GM12878 (cell line): Measurements from ENCODE around the gene DPP6. TPM values are rescaled to one million over a fixed set of nuclear protein-coding genes. Genes with fewer than 3 reads are reported as not detected.

Source experiments
- ATAC-seq: fragments of 200-7000 bp; cut with Tn5 transposase; 3 replicates; pipeline ENCODE4 v1.9.1; 2020; ENCODE audit warnings: mild to moderate bottlenecking, moderate library complexity
- BruUV-seq: library from RNA; stranded (reverse); fragments of 400-500 nt; replicated peaks from 2 replicates; lab custom pipeline; 2021; lab: Mats Ljungman, UMichigan
- CTCF ChIA-PET: fragments of 300-600 bp; sonication (Branson Sonifier 250); formaldehyde crosslinking; extraction: SDS; loops from one replicate; lab custom pipeline; 2021; ENCODE audit warnings: inconsistent platforms; lab: Yijun Ruan, JAX
- POLR2A ChIA-PET: fragments of 350-600 bp; formaldehyde crosslinking; extraction: SDS; loops from one replicate; lab custom pipeline; 2021; ENCODE audit warnings: inconsistent platforms; lab: Charles Lee
- RAD21 ChIA-PET: fragments of 300-600 bp; sonication (Branson Sonifier 250); formaldehyde crosslinking; loops from one replicate; lab custom pipeline; 2023; ENCODE audit warnings: antibody characterized with exemption; ENCODE audit not compliant: unreplicated experiment; lab: Charles Lee
- SMC1A ChIA-PET: fragments of 300-600 bp; sonication (Branson Sonifier 250); formaldehyde crosslinking; loops from one replicate; lab custom pipeline; 2023; ENCODE audit not compliant: unreplicated experiment, uncharacterized antibody; lab: Charles Lee
- DNase-seq: peaks from one replicate; pipeline ENCODE4 v3.0.0-alpha.2; 2011; ENCODE audit warnings: low read depth, low spot score
- FAIRE-seq: peaks from 3 replicates; lab custom pipeline; 2011; peaks lifted over from hg19 to GRCh38; lab: Jason Lieb, UNC
- H2AFZ ChIP-seq: 2 replicates; pipeline ENCODE4 v1.6.0; 2011; ENCODE audit warnings: low read depth, low read length, control low read depth; ENCODE audit not compliant: control insufficient read depth
- H3K27ac ChIP-seq: 2 replicates; pipeline ENCODE4 v1.5.1; 2011; ENCODE audit warnings: control low read depth; ENCODE audit not compliant: control insufficient read depth, insufficient read depth
- H3K27me3 ChIP-seq, 2 experiments: replicated peaks in 1 of 2; 2 replicates each; pipeline versions ENCODE4 v1.6.0 to v1.6.1; 2011; ENCODE audit warnings: low read length in 1 of 2; ENCODE audit not compliant: control insufficient read depth in 2 of 2, insufficient read depth in 2 of 2
- H3K36me3 ChIP-seq, 2 experiments: 2 replicates each; pipeline ENCODE4 v1.5.1; 2011; ENCODE audit warnings: low read length in 1 of 2; ENCODE audit not compliant: control insufficient read depth in 2 of 2, insufficient read depth in 2 of 2
- H3K4me1 ChIP-seq: 2 replicates; pipeline ENCODE4 v1.6.1; 2011; ENCODE audit warnings: mild to moderate bottlenecking, low read length, moderate library complexity, mixed read lengths; ENCODE audit not compliant: control insufficient read depth, insufficient read depth
- H3K4me2 ChIP-seq: 2 replicates; pipeline ENCODE4 v1.6.0; 2011; ENCODE audit warnings: control low read depth; ENCODE audit not compliant: control insufficient read depth, insufficient read depth
- H3K4me3 ChIP-seq: fragments of 200-600 bp; sonication (generic); 2 replicates; pipeline ENCODE4 v1.5.1; 2016
- H3K79me2 ChIP-seq: 2 replicates; pipeline ENCODE4 v1.6.0; 2011; ENCODE audit warnings: low read length; ENCODE audit not compliant: control insufficient read depth, insufficient read depth
- H3K9ac ChIP-seq: 2 replicates; pipeline ENCODE4 v1.8.0; 2011; ENCODE audit warnings: low read length, control low read depth, mixed read lengths; ENCODE audit not compliant: control insufficient read depth, insufficient read depth
- H3K9me3 ChIP-seq: replicated peaks from 3 replicates; pipeline ENCODE4 v1.5.1; 2011; ENCODE audit warnings: mild to moderate bottlenecking, low read length; ENCODE audit not compliant: control insufficient read depth, insufficient read depth
- H4K20me1 ChIP-seq: 2 replicates; pipeline ENCODE4 v1.6.0; 2011; ENCODE audit not compliant: control insufficient read depth, insufficient read depth
- BCL3 ChIP-seq: IDR thresholded peaks from 2 replicates; pipeline ENCODE4 v1.6.1; 2011; ENCODE audit warnings: borderline replicate concordance, low read depth, mild to moderate bottlenecking, moderate library complexity, low read length; ENCODE audit not compliant: insufficient read depth, poor library complexity, severe bottlenecking
- BRCA1 ChIP-seq: IDR thresholded peaks from 2 replicates; pipeline ENCODE4 v1.6.1; 2011; ENCODE audit warnings: low read depth, low read length, improper control_type of control experiment
- CUX1 ChIP-seq: IDR thresholded peaks from 2 replicates; pipeline ENCODE4 v1.6.1; 2012; ENCODE audit warnings: improper control_type of control experiment, low read depth, low read length; ENCODE audit not compliant: insufficient replicate concordance
- E4F1 ChIP-seq: fragments of 450-650 bp; IDR thresholded peaks from 2 replicates; pipeline ENCODE4 v1.6.1; 2018; ENCODE audit warnings: borderline replicate concordance, mild to moderate bottlenecking; ENCODE audit not compliant: partially characterized antibody
- EP300 ChIP-seq, 2 experiments: fragments of 150-350 bp in 1 of 2; IDR thresholded peaks; 2 replicates each; pipeline ENCODE4 v1.6.1; 2011 to 2012; ENCODE audit warnings: low read depth in 2 of 2, low read length in 2 of 2, borderline replicate concordance in 1 of 2, improper control_type of control experiment in 1 of 2, inconsistent platforms in 1 of 2; ENCODE audit not compliant: control insufficient read depth in 1 of 2
- HDGF ChIP-seq: fragments of 450-650 bp; IDR thresholded peaks from 2 replicates; pipeline ENCODE4 v1.6.1; 2016; ENCODE audit warnings: antibody characterized with exemption
- MAX ChIP-seq: IDR thresholded peaks from 2 replicates; pipeline ENCODE4 v1.6.1; 2012; ENCODE audit warnings: low read depth, low read length, improper control_type of control experiment
- MEF2A ChIP-seq: IDR thresholded peaks from 2 replicates; pipeline ENCODE4 v1.6.1; 2011; ENCODE audit warnings: low read depth, mild to moderate bottlenecking, low read length, moderate library complexity; ENCODE audit not compliant: insufficient read depth
- MYB ChIP-seq: fragments of 150-350 bp; IDR thresholded peaks from 2 replicates; pipeline ENCODE4 v1.6.1; 2014; ENCODE audit warnings: mild to moderate bottlenecking, low read depth, low read length, borderline replicate concordance
- RBBP5 ChIP-seq: fragments of 200-600 bp; sonication (generic); conservative IDR thresholded peaks from 2 replicates; pipeline ENCODE4 v1.6.1; 2016
- SIN3A ChIP-seq: IDR thresholded peaks from 2 replicates; pipeline ENCODE4 v1.6.1; 2012; ENCODE audit warnings: low read depth, low read length, improper control_type of control experiment
- SMAD1 ChIP-seq: fragments of 450-650 bp; IDR thresholded peaks from 2 replicates; pipeline ENCODE4 v1.6.1; 2018; ENCODE audit warnings: mild to moderate bottlenecking, low read depth; ENCODE audit not compliant: partially characterized antibody
- TARDBP ChIP-seq: IDR thresholded peaks from 2 replicates; pipeline ENCODE4 v1.6.1; 2016; ENCODE audit warnings: borderline replicate concordance
- ZNF207 ChIP-seq: fragments of 450-650 bp; IDR thresholded peaks from 2 replicates; pipeline ENCODE4 v1.6.1; 2014; ENCODE audit warnings: antibody characterized with exemption, mild to moderate bottlenecking, borderline replicate concordance
- ZNF622 ChIP-seq: fragments of 450-650 bp; IDR thresholded peaks from 2 replicates; pipeline ENCODE4 v1.6.1; 2017; ENCODE audit warnings: mild to moderate bottlenecking, inconsistent platforms
- WGBS: methylation state at CpG from one replicate; pipeline ENCODE4 v1.1.6; 2016; ENCODE audit warnings: low lambda C conversion rate; ENCODE audit not compliant: insufficient replicate concordance, insufficient coverage; ENCODE audit errors: missing lambda C conversion rate; 5-methylcytosine and 5-hydroxymethylcytosine counted together
- in situ Hi-C: fragments of 300-500 bp; cut with MboI; formaldehyde crosslinking; loops from 9 replicates; pipeline ENCODE4 v1.14.3; 2018; ENCODE audit warnings: mixed read lengths
- intact Hi-C: fragments of 100-400 bp; cut with micrococcal nuclease; formaldehyde crosslinking; loops from one replicate; pipeline ENCODE4 v1.14.2; 2022; ENCODE audit not compliant: unreplicated experiment
- polyA plus RNA-seq, 11 experiments: library from polyadenylated mRNA; depleted of rRNA in 4 of 11; unstranded in 6 of 11; stranded (reverse) in 5 of 11; fragments of >200 nt; fragmentation: Nextera tagmentation in 4 of 11; fragmentation: Illumina TruSeq in 1 of 11; extraction: Ambion mirVana in 4 of 11; extraction: Trizol in 1 of 11; gene quantifications; 1 replicate in 1 of 11; 2 replicates in 10 of 11; pipeline versions ENCODE4 v1.2.1 to v1.2.3, GENCODE V29; 2011 to 2016; ENCODE audit warnings: inconsistent platforms in 2 of 11, missing spikeins in 2 of 11, low read depth in 1 of 11
- total RNA-seq, 4 experiments: library from RNA; depleted of rRNA in 3 of 4; stranded (reverse); fragments of >200 nt in 3 of 4; fragmentation: Illumina TruSeq in 1 of 4; extraction: Trizol in 1 of 4; gene quantifications; 2 replicates each; pipeline versions ENCODE4 v1.2.1 to v1.2.3, GENCODE V29; 2013 to 2021

DPP6 gene
- total and polyA plus RNA-seq, 10 of the 15 experiments (the other 5 are each of a cell fraction or from before 2014, with no cell fraction given), result not detected

- Histone ChIP-seq H3K9ac (no peak overlapping the region), H3K36me3 (no peaks in the 10 kb centered on the region), H2AFZ (no peak overlapping the region), H3K4me1 (no peaks in the 10 kb centered on the region), H4K20me1 (no peaks in the 10 kb centered on the region), H3K27ac (no peak overlapping the region), H3K4me3 (no peak overlapping the region), H3K79me2 (no peaks in the 10 kb centered on the region), H3K4me2 (no peak overlapping the region), H3K9me3 (no peaks in the 10 kb centered on the region; the same call in 2 of the 3 replicates), H3K27me3 (no peaks in the 10 kb centered on the region)
- no peak for DNase-seq
- in situ Hi-C loops, result no loop called here
- CTCF ChIA-PET, result no interaction called here
- no peak for FAIRE-seq
- intact Hi-C loops, result no loop called here
- BruUV-seq, result no TSS peak
- SMC1A ChIA-PET, result no interaction called here
- POLR2A ChIA-PET, result no interaction called here
- no peak for ATAC-seq
- RAD21 ChIA-PET, result no interaction called here
- 23% methylated on average over 5 of the region's 5 CpGs for WGBS
- no peak for TF ChIP-seq TARDBP
- no peak for TF ChIP-seq BRCA1
- TF ChIP-seq MYB, result no peak
- no peak for TF ChIP-seq RBBP5
- no peak for TF ChIP-seq ZNF622
- TF ChIP-seq EP300 (IDR thresholded peaks at IDR 0.05; ENCODE audit: borderline replicate concordance in 1 of 2, control insufficient read depth in 1 of 2, low read depth in 2 of 2, low read length in 2 of 2), result no peak
- no peak for TF ChIP-seq MAX
- TF ChIP-seq ZNF207, result no peak
- no peak for TF ChIP-seq MEF2A
- no peak for TF ChIP-seq SIN3A
- TF ChIP-seq E4F1, result no peak
- no peak for TF ChIP-seq HDGF
- TF ChIP-seq BCL3, result no peak
- TF ChIP-seq SMAD1, result no peak
- no peak for TF ChIP-seq CUX1
Observed at GRCh38 chr7:154375956-154376355, 323.8 kb downstream of the DPP6 start.
